Choroid plexus epithelial cell (primary cell): Measurements from ENCODE around the gene MPPED2.

Experiments
- DNase-seq: peaks from one replicate; pipeline ENCODE4 v3.0.0-alpha.2; 2010; ENCODE audit warnings: low read depth
- H3K4me3 ChIP-seq: 2 replicates; pipeline ENCODE4 v1.5.1; 2011; ENCODE audit warnings: low read depth, mild to moderate bottlenecking, control low read depth, low read length, moderate library complexity
- CTCF ChIP-seq: conservative IDR thresholded peaks from 2 replicates; pipeline ENCODE4 v1.5.1; 2011; ENCODE audit warnings: low read depth, mild to moderate bottlenecking, control low read depth, inconsistent platforms, low read length, moderate library complexity

Gene MPPED2

GRCh38 chr11:30404136-30404535 is 182.0 kb downstream of the MPPED2 start:
- no peak overlapping the region for H3K4me3 ChIP-seq
- no peak for DNase-seq
- no peak for TF ChIP-seq CTCF

GRCh38 chr11:30395751-30396150 is 190.4 kb downstream of the MPPED2 start:
- DNase-seq, result no peak
- no peak for TF ChIP-seq CTCF
- no peak overlapping the region for H3K4me3 ChIP-seq

- DNase-seq, result no peak
- H3K4me3 ChIP-seq, result no peak overlapping the region
- TF ChIP-seq CTCF, result no peak
Measured at GRCh38 chr11:30393012-30393411, 193.1 kb downstream of the MPPED2 start.

- peak; percentile 25 for DNase-seq
- no peak for TF ChIP-seq CTCF
- no peak overlapping the region for H3K4me3 ChIP-seq
Measured at GRCh38 chr11:30392221-30392784, 193.8 kb downstream of the MPPED2 start.

- H3K4me3 ChIP-seq, result no peak overlapping the region
- DNase-seq, result no peak
- no peak for TF ChIP-seq CTCF
Measured at GRCh38 chr11:30388957-30389356, 197.2 kb downstream of the MPPED2 start.

GRCh38 chr11:30387891-30388861 is 198.0 kb downstream of the MPPED2 start:
- H3K4me3 ChIP-seq, result no peak overlapping the region
- DNase-seq, result no peak
- TF ChIP-seq CTCF, result no peak
